DOHH2 (cell line): ENCODE measurements around the gene GIMAP1.

ENCODE experiments used
- H3F3A ChIP-seq: fragments of 200-600 bp; sonication (generic), shearing (Covaris generic); 2 replicates; pipeline ENCODE4 v1.6.0; 2016; ENCODE audit warnings: antibody characterized with exemption, mild to moderate bottlenecking; ENCODE audit not compliant: control insufficient read depth, insufficient read depth
- H3K27ac ChIP-seq: fragments of 200-600 bp; sonication (generic); 2 replicates; pipeline ENCODE4 v1.5.1; 2014; ENCODE audit warnings: low read depth, mild to moderate bottlenecking, low read length, moderate library complexity
- H3K27me3 ChIP-seq: fragments of 200-600 bp; sonication (generic); 2 replicates; pipeline ENCODE4 v1.6.1; 2014; ENCODE audit warnings: mild to moderate bottlenecking, low read length, mixed read lengths; ENCODE audit not compliant: control insufficient read depth
- H3K36me3 ChIP-seq: fragments of 200-600 bp; sonication (generic); 2 replicates; pipeline ENCODE4 v1.6.1; 2014; ENCODE audit warnings: mild to moderate bottlenecking, low read length, moderate library complexity, mixed read lengths; ENCODE audit not compliant: control insufficient read depth
- H3K4me1 ChIP-seq: fragments of 200-600 bp; sonication (generic); 2 replicates; pipeline ENCODE4 v1.6.1; 2014; ENCODE audit warnings: mild to moderate bottlenecking, low read length, mixed read lengths; ENCODE audit not compliant: control insufficient read depth
- H3K4me2 ChIP-seq: fragments of 200-600 bp; sonication (generic); 2 replicates; pipeline ENCODE4 v1.6.0; 2014; ENCODE audit warnings: mild to moderate bottlenecking, low read length, moderate library complexity
- H3K4me3 ChIP-seq: fragments of 200-600 bp; sonication (generic); 2 replicates; pipeline ENCODE4 v1.5.1; 2014; ENCODE audit warnings: mild to moderate bottlenecking, low read length, mixed read lengths
- H3K79me2 ChIP-seq: fragments of 200-600 bp; sonication (generic); 2 replicates; pipeline ENCODE4 v1.6.1; 2014; ENCODE audit warnings: mild to moderate bottlenecking, low read length, mixed read lengths; ENCODE audit not compliant: control insufficient read depth
- H3K9me2 ChIP-seq: fragments of 200-600 bp; sonication (generic); replicated peaks from 2 replicates; pipeline ENCODE4 v1.6.1; 2014; ENCODE audit warnings: mild to moderate bottlenecking, low read length, mixed read lengths; ENCODE audit not compliant: control insufficient read depth
- H3K9me3 ChIP-seq: fragments of 200-600 bp; sonication (generic); 2 replicates; pipeline ENCODE4 v1.6.1; 2014; ENCODE audit warnings: antibody characterized with exemption, low read length, mixed read lengths; ENCODE audit not compliant: control insufficient read depth, insufficient read depth
- H4K20me1 ChIP-seq: fragments of 200-600 bp; sonication (generic); 2 replicates; pipeline ENCODE4 v1.6.0; 2014; ENCODE audit warnings: low read depth, mild to moderate bottlenecking, antibody characterized with exemption, low read length, moderate library complexity; ENCODE audit not compliant: control insufficient read depth, insufficient read depth
- EZH2phosphoT487 ChIP-seq: fragments of 200-600 bp; sonication (generic); IDR thresholded peaks from 2 replicates; pipeline ENCODE4 v1.6.1; 2017; ENCODE audit warnings: borderline replicate concordance, mild to moderate bottlenecking, antibody characterized with exemption, low read length, moderate library complexity, mixed read lengths
- TF ChIP-seq, protein P1 (sequence below): fragments of 200-600 bp; sonication (generic); IDR thresholded peaks from one replicate; pipeline ENCODE4 v1.5.1; 2014; ENCODE audit warnings: antibody characterized with exemption, mild to moderate bottlenecking, low read depth, low read length; ENCODE audit not compliant: poor library complexity, severe bottlenecking

The GIMAP1 gene

GRCh38 chr7:150738591-150739001 lies 22.2 kb downstream of the GIMAP1 start:
- Histone ChIP-seq H4K20me1 (no peaks in the 10 kb centered on the region), H3K9me2 (no peaks in the 10 kb centered on the region), H3F3A (no peaks in the 10 kb centered on the region), H3K79me2 (no peaks in the 10 kb centered on the region), H3K9me3 (no peaks in the 10 kb centered on the region), H3K4me3 (no peak overlapping the region), H3K27ac (no peak overlapping the region), H3K4me2 (no peak overlapping the region), H3K36me3 (no peaks in the 10 kb centered on the region), H3K27me3 (peaks cover 26% of the 10 kb centered on the region; the same call in 1 of the 2 replicates), H3K4me1 (no peaks in the 10 kb centered on the region)
- TF ChIP-seq, protein P1, sequence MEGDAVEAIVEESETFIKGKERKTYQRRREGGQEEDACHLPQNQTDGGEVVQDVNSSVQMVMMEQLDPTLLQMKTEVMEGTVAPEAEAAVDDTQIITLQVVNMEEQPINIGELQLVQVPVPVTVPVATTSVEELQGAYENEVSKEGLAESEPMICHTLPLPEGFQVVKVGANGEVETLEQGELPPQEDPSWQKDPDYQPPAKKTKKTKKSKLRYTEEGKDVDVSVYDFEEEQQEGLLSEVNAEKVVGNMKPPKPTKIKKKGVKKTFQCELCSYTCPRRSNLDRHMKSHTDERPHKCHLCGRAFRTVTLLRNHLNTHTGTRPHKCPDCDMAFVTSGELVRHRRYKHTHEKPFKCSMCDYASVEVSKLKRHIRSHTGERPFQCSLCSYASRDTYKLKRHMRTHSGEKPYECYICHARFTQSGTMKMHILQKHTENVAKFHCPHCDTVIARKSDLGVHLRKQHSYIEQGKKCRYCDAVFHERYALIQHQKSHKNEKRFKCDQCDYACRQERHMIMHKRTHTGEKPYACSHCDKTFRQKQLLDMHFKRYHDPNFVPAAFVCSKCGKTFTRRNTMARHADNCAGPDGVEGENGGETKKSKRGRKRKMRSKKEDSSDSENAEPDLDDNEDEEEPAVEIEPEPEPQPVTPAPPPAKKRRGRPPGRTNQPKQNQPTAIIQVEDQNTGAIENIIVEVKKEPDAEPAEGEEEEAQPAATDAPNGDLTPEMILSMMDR, result no peak
- no peak for TF ChIP-seq EZH2phosphoT487

DNA sequence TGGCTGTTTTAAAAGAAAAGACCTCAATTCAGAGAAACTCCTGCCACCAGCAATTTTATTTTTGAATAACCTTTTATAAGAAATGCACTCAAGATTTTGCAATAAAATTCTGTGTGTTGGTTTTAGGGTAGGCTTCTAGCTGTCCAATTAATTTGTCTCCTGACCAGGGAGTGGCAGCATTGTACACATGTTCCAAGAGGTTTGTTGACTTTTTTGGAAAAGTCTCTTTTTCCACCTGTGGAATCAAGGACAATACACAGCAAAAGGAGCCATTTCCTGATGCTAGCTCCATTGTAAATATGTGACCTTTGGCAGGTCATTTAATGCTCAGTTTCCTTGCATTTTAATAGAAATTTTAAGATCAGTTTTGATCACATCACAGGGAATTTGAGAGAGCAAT lies 22.6 kb downstream of the GIMAP1 start:
- no peaks in the 10 kb centered on the region for H3K36me3 ChIP-seq
- no peaks in the 10 kb centered on the region for H3K9me2 ChIP-seq
- no peaks in the 10 kb centered on the region for H3K79me2 ChIP-seq
- TF ChIP-seq EZH2phosphoT487, result no peak
- TF ChIP-seq, protein P1, result no peak
- H3K4me3 ChIP-seq, result no peak overlapping the region
- peaks cover 25% of the 10 kb centered on the region; the same call in 1 of the 2 replicates for H3K27me3 ChIP-seq
- H3K9me3 ChIP-seq, result no peaks in the 10 kb centered on the region
- no peaks in the 10 kb centered on the region for H3K4me1 ChIP-seq
- no peak overlapping the region for H3K4me2 ChIP-seq
- H4K20me1 ChIP-seq, result no peaks in the 10 kb centered on the region
- no peak overlapping the region for H3K27ac ChIP-seq
- no peaks in the 10 kb centered on the region for H3F3A ChIP-seq

DNA sequence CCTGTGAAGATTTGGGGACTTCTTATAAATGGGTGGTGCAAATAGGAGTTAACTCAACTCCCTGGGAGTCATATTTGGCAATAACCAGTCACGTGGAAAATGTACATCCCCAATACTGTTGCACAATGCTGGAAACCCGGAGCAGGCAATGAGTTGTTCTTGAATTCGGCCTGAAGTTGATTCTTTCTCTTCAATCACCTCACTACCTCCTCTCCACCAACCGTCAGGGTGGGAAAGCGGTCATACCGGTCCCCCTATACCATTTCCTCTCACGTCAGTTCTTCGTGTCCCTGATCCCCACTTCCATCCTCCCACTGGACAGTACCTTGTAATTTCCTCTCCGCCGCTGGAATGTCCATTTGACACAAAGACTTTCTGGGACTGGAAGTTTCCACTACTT lies 23.6 kb downstream of the GIMAP1 start:
- H3F3A ChIP-seq, result no peaks in the 10 kb centered on the region
- H3K27me3 ChIP-seq, result peaks cover 25% of the 10 kb centered on the region; the same call in 1 of the 2 replicates
- H3K9me3 ChIP-seq, result no peaks in the 10 kb centered on the region
- no peak overlapping the region for H3K4me3 ChIP-seq
- no peaks in the 10 kb centered on the region for H3K36me3 ChIP-seq
- H3K9me2 ChIP-seq, result no peaks in the 10 kb centered on the region
- H3K4me2 ChIP-seq, result no peak overlapping the region
- no peaks in the 10 kb centered on the region for H3K4me1 ChIP-seq
- TF ChIP-seq, protein P1, result no peak
- no peak for TF ChIP-seq EZH2phosphoT487
- no peaks in the 10 kb centered on the region for H3K79me2 ChIP-seq
- no peaks in the 10 kb centered on the region for H4K20me1 ChIP-seq
- no peak overlapping the region for H3K27ac ChIP-seq
